WTC11 (cell line): ENCODE results near the gene PLBD2. TPM values are rescaled to one million over a fixed set of nuclear protein-coding genes. Genes with fewer than 3 reads are reported as not detected.

Source experiments
- ATAC-seq: fragments of 200-7000 bp; cut with Tn5 transposase; 2 replicates; pipeline ENCODE4 v1.10.0; 2021; ENCODE audit warnings: mild to moderate bottlenecking, moderate library complexity
- CTCF ChIA-PET: fragments of 300-600 bp; sonication (Branson Sonifier 250); formaldehyde crosslinking; loops from one replicate; lab custom pipeline; 2021; ENCODE audit warnings: antibody characterized with exemption; lab: Charles Lee
- POLR2A ChIA-PET: fragments of 350-600 bp; sonication (Branson Sonifier 250); formaldehyde crosslinking; loops from one replicate; lab custom pipeline; 2021; ENCODE audit warnings: antibody characterized with exemption; lab: Charles Lee
- DNase-seq: peaks from one replicate; pipeline ENCODE4 v3.0.0; 2021; ENCODE audit warnings: low spot score
- H3K27ac Mint-ChIP-seq: 2 replicates; pipeline ENCODE4 v1.8.0; 2021; ENCODE audit warnings: mixed read lengths
- H3K27me3 Mint-ChIP-seq: 2 replicates; pipeline ENCODE4 v1.8.0; 2021; ENCODE audit warnings: low read depth, mild to moderate bottlenecking, moderate library complexity, mixed read lengths
- H3K36me3 Mint-ChIP-seq: 2 replicates; pipeline ENCODE4 v1.8.0; 2021; ENCODE audit warnings: mixed read lengths
- H3K4me1 Mint-ChIP-seq: 2 replicates; pipeline ENCODE4 v1.8.0; 2022; ENCODE audit warnings: mixed read lengths
- H3K4me3 Mint-ChIP-seq: 2 replicates; pipeline ENCODE4 v1.8.0; 2021; ENCODE audit warnings: mild to moderate bottlenecking, moderate library complexity, mixed read lengths
- H3K9me3 Mint-ChIP-seq: 2 replicates; pipeline ENCODE4 v1.8.0; 2021; ENCODE audit warnings: mixed read lengths
- ATF3 ChIP-seq: sonication (generic); formaldehyde crosslinking; conservative IDR thresholded peaks from 2 replicates; pipeline ENCODE4 v1.8.1; 2022; ENCODE audit warnings: mild to moderate bottlenecking, missing genetic modification reagents
- ATF6 ChIP-seq: sonication (generic); formaldehyde crosslinking; IDR thresholded peaks from 2 replicates; pipeline ENCODE4 v1.8.1; 2023; ENCODE audit warnings: mild to moderate bottlenecking, missing genetic modification reagents
- CDX4 ChIP-seq: fragments of 250-450 bp; sonication (Bioruptor Pico); IDR thresholded peaks from 2 replicates; pipeline ENCODE4 v1.9.0; 2021; ENCODE audit warnings: moderate library complexity, mild to moderate bottlenecking, inconsistent platforms, borderline replicate concordance
- CTCF ChIP-seq: fragments of 200-600 bp; IDR thresholded peaks from 2 replicates; pipeline ENCODE4 v1.8.0; 2022; ENCODE audit warnings: antibody characterized with exemption
- E2F5 ChIP-seq: sonication (generic); formaldehyde crosslinking; IDR thresholded peaks from 2 replicates; pipeline ENCODE4 v1.8.1; 2022; ENCODE audit warnings: mild to moderate bottlenecking, moderate library complexity, missing genetic modification reagents
- ELF4 ChIP-seq: sonication (generic); formaldehyde crosslinking; IDR thresholded peaks from 2 replicates; pipeline ENCODE4 v1.8.1; 2022; ENCODE audit warnings: low read depth, mild to moderate bottlenecking, moderate library complexity, missing genetic modification reagents
- ERG ChIP-seq: fragments of 250-450 bp; sonication (Bioruptor Pico); IDR thresholded peaks from 2 replicates; pipeline ENCODE4 v1.8.0; 2021; ENCODE audit warnings: mild to moderate bottlenecking
- HMGA2 ChIP-seq: fragments of 250-450 bp; sonication (Bioruptor Pico); IDR thresholded peaks from 2 replicates; pipeline ENCODE4 v1.4.0; 2021; ENCODE audit warnings: mild to moderate bottlenecking, moderate library complexity
- HMGXB4 ChIP-seq: sonication (generic); formaldehyde crosslinking; IDR thresholded peaks from 2 replicates; pipeline ENCODE4 v1.8.1; 2023; ENCODE audit warnings: mild to moderate bottlenecking, moderate library complexity, missing genetic modification reagents
- JUN ChIP-seq: sonication (generic); formaldehyde crosslinking; IDR thresholded peaks from 2 replicates; pipeline ENCODE4 v1.8.0; 2023; ENCODE audit warnings: mild to moderate bottlenecking, missing genetic modification reagents
- MXD4 ChIP-seq: fragments of 250-450 bp; sonication (Bioruptor Pico); IDR thresholded peaks from 2 replicates; pipeline ENCODE4 v1.8.0; 2021; ENCODE audit warnings: mild to moderate bottlenecking, moderate library complexity, borderline replicate concordance
- NR2C2 ChIP-seq: sonication (generic); formaldehyde crosslinking; IDR thresholded peaks from 2 replicates; pipeline ENCODE4 v1.8.0; 2022; ENCODE audit warnings: mild to moderate bottlenecking, missing genetic modification reagents
- RELA ChIP-seq: sonication (generic); formaldehyde crosslinking; IDR thresholded peaks from 2 replicates; pipeline ENCODE4 v1.8.1; 2022; ENCODE audit warnings: missing genetic modification reagents, mild to moderate bottlenecking, borderline replicate concordance
- ZBTB21 ChIP-seq: sonication (generic); formaldehyde crosslinking; IDR thresholded peaks from 2 replicates; pipeline ENCODE4 v1.8.1; 2023; ENCODE audit warnings: mild to moderate bottlenecking, missing genetic modification reagents, borderline replicate concordance
- ZNF263 ChIP-seq: sonication (generic); formaldehyde crosslinking; IDR thresholded peaks from 2 replicates; pipeline ENCODE4 v1.8.1; 2022; ENCODE audit warnings: low read depth, mild to moderate bottlenecking, moderate library complexity, missing genetic modification reagents
- ZNF317 ChIP-seq: sonication (generic); formaldehyde crosslinking; IDR thresholded peaks from 2 replicates; pipeline ENCODE4 v1.8.1; 2023; ENCODE audit warnings: low read depth, mild to moderate bottlenecking, moderate library complexity, missing genetic modification reagents, borderline replicate concordance
- ZNF423 ChIP-seq: fragments of 250-450 bp; sonication (Bioruptor Pico); IDR thresholded peaks from 2 replicates; pipeline ENCODE4 v2.1.2; 2022; ENCODE audit warnings: mild to moderate bottlenecking, moderate library complexity
- ZNF512 ChIP-seq: sonication (generic); formaldehyde crosslinking; IDR thresholded peaks from 2 replicates; pipeline ENCODE4 v1.8.1; 2022; ENCODE audit warnings: missing genetic modification reagents, borderline replicate concordance
- ZNF671 ChIP-seq: fragments of 250-450 bp; sonication (Bioruptor Pico); IDR thresholded peaks from 2 replicates; pipeline ENCODE4 v1.8.0; 2021; ENCODE audit warnings: mild to moderate bottlenecking
- total RNA-seq: library from RNA; stranded (reverse); gene quantifications from 3 replicates; pipeline ENCODE4 v1.2.3, GENCODE V29; 2021

PLBD2 gene
- total RNA-seq, 1 experiment from 2014 or later = 34.8 TPM

- TF ChIP-seq ERG = no peak
- no peak for TF ChIP-seq NR2C2
- no peak for TF ChIP-seq ELF4 (CRISPR knock-in tag)
- TF ChIP-seq ZNF317 (CRISPR knock-in tag) = no peak
- no peak for TF ChIP-seq ATF3 (CRISPR knock-in tag)
- TF ChIP-seq CDX4 (CRISPR knock-in tag) = no peak
- TF ChIP-seq ZNF423 (CRISPR knock-in tag) = no peak
- TF ChIP-seq HMGXB4 = no peak
- TF ChIP-seq ZNF671 (CRISPR knock-in tag) = no peak
- no peak for TF ChIP-seq ZNF512 (CRISPR knock-in tag)
- no peak for TF ChIP-seq ZNF263 (CRISPR knock-in tag)
- TF ChIP-seq E2F5 (CRISPR knock-in tag) = no peak
- no peak for TF ChIP-seq ZBTB21 (CRISPR knock-in tag)
- no peak for TF ChIP-seq ATF6 (CRISPR knock-in tag)
- no peak for TF ChIP-seq CTCF
- TF ChIP-seq RELA (CRISPR knock-in tag) = no peak
- TF ChIP-seq MXD4 (CRISPR knock-in tag) = no peak
- TF ChIP-seq HMGA2 = no peak
- TF ChIP-seq JUN (CRISPR knock-in tag) = no peak
- ATAC-seq (no peak), DNase-seq (no peak)
- Mint-ChIP-seq H3K4me1 (peaks cover 16% of the 10 kb centered on the region), H3K36me3 (no peaks in the 10 kb centered on the region), H3K27me3 (peaks cover 4% of the 10 kb centered on the region), H3K4me3 (no peak overlapping the region), H3K9me3 (no peaks in the 10 kb centered on the region), H3K27ac (no peak overlapping the region)
- ChIA-PET CTCF (interaction anchor here (1.0 kb wide), 1 partner anchor 86 kb away, joined by 3 read pairs; no protein-coding TSS in a partner anchor), POLR2A (no interaction called here)
These were observed 18.3 kb upstream of the PLBD2 start for GRCh38 chr12:113340061-113340460.
